Measurements from ENCODE around the gene PTPRN2. TPM values are rescaled to one million over a fixed set of nuclear protein-coding genes. Genes with fewer than 3 reads are reported as not detected.

Gene PTPRN2
- total RNA-seq, 1 experiment from 2014 or later = 1.1 TPM

DNA sequence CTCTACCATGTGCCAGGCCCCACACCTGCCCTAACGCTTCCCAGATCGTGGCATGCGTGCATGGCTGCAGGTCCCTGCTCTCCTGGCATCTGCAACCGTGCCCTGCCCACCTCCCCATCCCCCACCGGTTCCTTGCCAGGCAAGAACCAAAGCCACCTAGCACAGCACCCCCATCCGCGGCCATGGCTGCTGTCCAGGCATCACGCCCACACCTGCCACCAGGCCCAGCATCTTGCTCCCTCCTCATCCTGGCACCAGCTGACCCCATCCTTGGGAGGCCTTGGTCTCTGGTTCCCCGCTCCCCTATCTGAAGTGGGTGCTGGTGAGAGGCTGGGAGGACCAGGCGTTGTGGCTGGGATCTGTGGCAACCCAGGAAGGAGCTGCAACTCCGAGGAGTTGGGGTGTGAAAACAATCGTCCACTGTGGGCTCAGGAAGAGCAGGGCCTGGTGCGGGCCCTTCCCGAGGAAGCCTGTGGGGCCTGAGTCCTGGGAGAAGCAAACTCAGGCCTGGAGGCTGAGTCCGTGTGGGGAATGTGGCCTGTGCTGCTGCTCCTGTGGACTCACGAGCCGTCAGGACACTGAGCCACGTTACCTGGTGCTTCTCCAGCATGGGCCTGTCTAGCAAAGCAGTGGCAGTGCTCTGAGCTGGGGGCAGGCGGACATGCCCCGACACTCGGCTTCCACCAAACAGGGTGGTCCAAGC lies 833.8 kb downstream of the PTPRN2 start:
- BruUV-seq (replicated peaks) = no TSS peak
- CTCF ChIA-PET = interaction anchor here (0.6 kb wide), 1 partner anchor 223 kb away, joined by 3 read pairs; no protein-coding TSS in a partner anchor
- TF ChIP-seq POLR2AphosphoS5 (IDR thresholded peaks at IDR 0.05; ENCODE audit: low read depth, low read length) (no peak), SIN3A (IDR thresholded peaks at IDR 0.05; ENCODE audit: borderline replicate concordance, insufficient read depth, low read depth, low read length) (no peak), TCF7L2 (IDR thresholded peaks at IDR 0.05; ENCODE audit: low read depth, low read length) (no peak)
- TF ChIP-seq, protein P1, sequence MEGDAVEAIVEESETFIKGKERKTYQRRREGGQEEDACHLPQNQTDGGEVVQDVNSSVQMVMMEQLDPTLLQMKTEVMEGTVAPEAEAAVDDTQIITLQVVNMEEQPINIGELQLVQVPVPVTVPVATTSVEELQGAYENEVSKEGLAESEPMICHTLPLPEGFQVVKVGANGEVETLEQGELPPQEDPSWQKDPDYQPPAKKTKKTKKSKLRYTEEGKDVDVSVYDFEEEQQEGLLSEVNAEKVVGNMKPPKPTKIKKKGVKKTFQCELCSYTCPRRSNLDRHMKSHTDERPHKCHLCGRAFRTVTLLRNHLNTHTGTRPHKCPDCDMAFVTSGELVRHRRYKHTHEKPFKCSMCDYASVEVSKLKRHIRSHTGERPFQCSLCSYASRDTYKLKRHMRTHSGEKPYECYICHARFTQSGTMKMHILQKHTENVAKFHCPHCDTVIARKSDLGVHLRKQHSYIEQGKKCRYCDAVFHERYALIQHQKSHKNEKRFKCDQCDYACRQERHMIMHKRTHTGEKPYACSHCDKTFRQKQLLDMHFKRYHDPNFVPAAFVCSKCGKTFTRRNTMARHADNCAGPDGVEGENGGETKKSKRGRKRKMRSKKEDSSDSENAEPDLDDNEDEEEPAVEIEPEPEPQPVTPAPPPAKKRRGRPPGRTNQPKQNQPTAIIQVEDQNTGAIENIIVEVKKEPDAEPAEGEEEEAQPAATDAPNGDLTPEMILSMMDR (IDR thresholded peaks at IDR 0.05) = no peak
- TF ChIP-seq, protein P2, sequence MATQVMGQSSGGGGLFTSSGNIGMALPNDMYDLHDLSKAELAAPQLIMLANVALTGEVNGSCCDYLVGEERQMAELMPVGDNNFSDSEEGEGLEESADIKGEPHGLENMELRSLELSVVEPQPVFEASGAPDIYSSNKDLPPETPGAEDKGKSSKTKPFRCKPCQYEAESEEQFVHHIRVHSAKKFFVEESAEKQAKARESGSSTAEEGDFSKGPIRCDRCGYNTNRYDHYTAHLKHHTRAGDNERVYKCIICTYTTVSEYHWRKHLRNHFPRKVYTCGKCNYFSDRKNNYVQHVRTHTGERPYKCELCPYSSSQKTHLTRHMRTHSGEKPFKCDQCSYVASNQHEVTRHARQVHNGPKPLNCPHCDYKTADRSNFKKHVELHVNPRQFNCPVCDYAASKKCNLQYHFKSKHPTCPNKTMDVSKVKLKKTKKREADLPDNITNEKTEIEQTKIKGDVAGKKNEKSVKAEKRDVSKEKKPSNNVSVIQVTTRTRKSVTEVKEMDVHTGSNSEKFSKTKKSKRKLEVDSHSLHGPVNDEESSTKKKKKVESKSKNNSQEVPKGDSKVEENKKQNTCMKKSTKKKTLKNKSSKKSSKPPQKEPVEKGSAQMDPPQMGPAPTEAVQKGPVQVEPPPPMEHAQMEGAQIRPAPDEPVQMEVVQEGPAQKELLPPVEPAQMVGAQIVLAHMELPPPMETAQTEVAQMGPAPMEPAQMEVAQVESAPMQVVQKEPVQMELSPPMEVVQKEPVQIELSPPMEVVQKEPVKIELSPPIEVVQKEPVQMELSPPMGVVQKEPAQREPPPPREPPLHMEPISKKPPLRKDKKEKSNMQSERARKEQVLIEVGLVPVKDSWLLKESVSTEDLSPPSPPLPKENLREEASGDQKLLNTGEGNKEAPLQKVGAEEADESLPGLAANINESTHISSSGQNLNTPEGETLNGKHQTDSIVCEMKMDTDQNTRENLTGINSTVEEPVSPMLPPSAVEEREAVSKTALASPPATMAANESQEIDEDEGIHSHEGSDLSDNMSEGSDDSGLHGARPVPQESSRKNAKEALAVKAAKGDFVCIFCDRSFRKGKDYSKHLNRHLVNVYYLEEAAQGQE (IDR thresholded peaks at IDR 0.05; ENCODE audit: insufficient read depth in 1 of 2, low read depth in 2 of 2, low read length in 1 of 2) = no peak
- H3K4me1 ChIP-seq (ENCODE audit: control insufficient read depth, insufficient read depth, low read length) = no peaks in the 10 kb centered on the region
- POLR2A ChIA-PET = no interaction called here
- no peak overlapping the region for H3K27ac ChIP-seq (ENCODE audit: low read length)
- H3K27me3 ChIP-seq (ENCODE audit: control insufficient read depth, insufficient read depth, low read length) = no peaks in the 10 kb centered on the region; the same call in 1 of the 2 replicates
- DNase-seq (ENCODE audit: low read depth, low spot score) (no peak), ATAC-seq (no peak)
- no peak overlapping the region for H3K4me3 ChIP-seq (ENCODE audit: low read depth in 2 of 2, low read length in 2 of 2)
- no peaks in the 10 kb centered on the region for H3K9me3 ChIP-seq (ENCODE audit: control insufficient read depth, insufficient read depth, low read depth, low read length)
- intact Hi-C loops (cut with micrococcal nuclease; ENCODE audit: unreplicated experiment) = no loop called here
- in situ Hi-C loops (cut with HindIII; ENCODE audit: low pct_unique_long_range_greater_than_20kb, low sequenced_read_pairs) = no loop called here
- H3K36me3 ChIP-seq (ENCODE audit: control insufficient read depth, insufficient read depth, low read length) = no peaks in the 10 kb centered on the region

DNA sequence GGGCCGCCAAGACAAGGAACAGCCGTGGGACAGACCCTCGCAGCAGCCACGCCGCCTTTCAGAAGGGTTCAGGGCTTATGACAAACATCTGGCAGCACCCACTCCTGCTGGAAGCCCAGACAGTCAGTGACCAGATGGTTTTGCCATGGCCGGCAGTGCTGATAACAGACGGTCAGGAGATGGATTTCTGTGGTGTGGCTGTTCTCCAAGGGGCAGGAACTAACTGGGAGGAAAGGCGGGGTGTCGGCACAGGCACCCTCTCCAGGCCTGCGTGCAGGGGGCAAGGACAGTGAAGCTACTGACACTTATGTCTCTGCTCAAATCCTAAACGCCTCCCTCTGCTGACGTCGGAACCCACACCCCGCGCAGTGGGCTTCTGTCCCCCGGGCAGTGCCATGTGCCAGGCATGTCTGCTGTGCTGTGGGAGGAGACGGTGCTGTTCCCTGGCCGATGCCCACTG lies 834.8 kb downstream of the PTPRN2 start:
- 0 out of 2 replicates have a peak, but pooled peaks have one; percentile 42 for ATAC-seq
- Histone ChIP-seq H3K4me3 (ENCODE audit: low read depth in 2 of 2, low read length in 2 of 2) (no peak overlapping the region), H3K27me3 (ENCODE audit: control insufficient read depth, insufficient read depth, low read length) (no peaks in the 10 kb centered on the region; the same call in 1 of the 2 replicates), H3K27ac (ENCODE audit: low read length) (no peak overlapping the region), H3K36me3 (ENCODE audit: control insufficient read depth, insufficient read depth, low read length) (no peaks in the 10 kb centered on the region), H3K9me3 (ENCODE audit: control insufficient read depth, insufficient read depth, low read depth, low read length) (no peaks in the 10 kb centered on the region), H3K4me1 (ENCODE audit: control insufficient read depth, insufficient read depth, low read length) (no peaks in the 10 kb centered on the region)
- TF ChIP-seq POLR2AphosphoS5 (IDR thresholded peaks at IDR 0.05; ENCODE audit: low read depth, low read length) (no peak), SIN3A (IDR thresholded peaks at IDR 0.05; ENCODE audit: borderline replicate concordance, insufficient read depth, low read depth, low read length) (no peak), TCF7L2 (IDR thresholded peaks at IDR 0.05; ENCODE audit: low read depth, low read length) (no peak)
- TF ChIP-seq, protein P2 (IDR thresholded peaks at IDR 0.05; ENCODE audit: insufficient read depth in 1 of 2, low read depth in 2 of 2, low read length in 1 of 2) = no peak
- TF ChIP-seq, protein P1 (IDR thresholded peaks at IDR 0.05) = no peak
- in situ Hi-C loops (cut with HindIII; ENCODE audit: low pct_unique_long_range_greater_than_20kb, low sequenced_read_pairs) (no loop called here), intact Hi-C loops (cut with micrococcal nuclease; ENCODE audit: unreplicated experiment) (no loop called here)
- no TSS peak for BruUV-seq (replicated peaks)
- ChIA-PET POLR2A (no interaction called here), CTCF (interaction anchor here (0.6 kb wide), 1 partner anchor 222 kb away, joined by 3 read pairs; no protein-coding TSS in a partner anchor)
- DNase-seq (ENCODE audit: low read depth, low spot score) = no peak
